HEK293 (cell line): ENCODE results near the gene C16orf46.

ENCODE experiments used
- CTCF ChIP-seq: fragments of 450-650 bp; formaldehyde crosslinking; IDR thresholded peaks from 2 replicates; pipeline ENCODE4 v1.5.1; 2016; ENCODE audit warnings: missing biosample characterization, missing genetic modification characterization
- KLF16 ChIP-seq: fragments of 450-650 bp; formaldehyde crosslinking; IDR thresholded peaks from 2 replicates; pipeline ENCODE4 v1.5.1; 2017; ENCODE audit warnings: missing biosample characterization, missing genetic modification characterization
- KLF9 ChIP-seq: fragments of 450-650 bp; formaldehyde crosslinking; IDR thresholded peaks from 2 replicates; pipeline ENCODE4 v1.5.1; 2016; ENCODE audit warnings: missing biosample characterization, missing genetic modification characterization, low read depth
- ZBTB17 ChIP-seq: fragments of 450-650 bp; formaldehyde crosslinking; IDR thresholded peaks from 2 replicates; pipeline ENCODE4 v1.5.1; 2016; ENCODE audit warnings: missing biosample characterization, missing genetic modification characterization
- ZFP37 ChIP-seq: fragments of 450-650 bp; formaldehyde crosslinking; IDR thresholded peaks from 2 replicates; pipeline ENCODE4 v1.5.1; 2016; ENCODE audit warnings: missing biosample characterization, missing genetic modification characterization
- ZNF10 ChIP-seq: fragments of 450-650 bp; formaldehyde crosslinking; IDR thresholded peaks from 2 replicates; pipeline ENCODE4 v1.5.1; 2017; ENCODE audit warnings: missing biosample characterization, missing genetic modification characterization
- ZNF274 ChIP-seq, 2 experiments: fragments of 200-500 bp in 1 of 2; fragments of 450-650 bp in 1 of 2; sonication (Bioruptor generic) in 1 of 2; formaldehyde crosslinking in 1 of 2; IDR thresholded peaks; 2 replicates each; pipeline versions ENCODE4 v1.5.1 to v1.6.1; 2014 to 2016; ENCODE audit warnings: borderline replicate concordance in 1 of 2, inconsistent platforms in 1 of 2, low read length in 1 of 2, missing biosample characterization in 1 of 2, missing genetic modification characterization in 1 of 2
- ZNF488 ChIP-seq: fragments of 450-650 bp; formaldehyde crosslinking; IDR thresholded peaks from 2 replicates; pipeline ENCODE4 v1.5.1; 2016; ENCODE audit warnings: missing biosample characterization, missing genetic modification characterization
- ZXDB ChIP-seq: fragments of 450-650 bp; formaldehyde crosslinking; IDR thresholded peaks from 2 replicates; pipeline ENCODE4 v1.5.1; 2016; ENCODE audit warnings: missing biosample characterization, missing genetic modification characterization
- TF ChIP-seq, protein P1 (sequence below): fragments of 450-650 bp; formaldehyde crosslinking; IDR thresholded peaks from 2 replicates; pipeline ENCODE4 v1.5.1; 2017; ENCODE audit warnings: missing biosample characterization, missing genetic modification characterization
- TF ChIP-seq, protein P2 (sequence below): fragments of 450-650 bp; IDR thresholded peaks from 2 replicates; pipeline ENCODE4 v1.5.1; 2018; ENCODE audit warnings: missing biosample characterization, missing genetic modification characterization

GRCh38 chr16:81094771-81095251, 17.8 kb upstream of the C16orf46 start:
- TF ChIP-seq CTCF (no peak), ZNF274 (IDR thresholded peaks at IDR 0.05; ENCODE audit: low read length) (no peak), ZNF274 (tag by site-specific recombination; IDR thresholded peaks at IDR 0.05; ENCODE audit: borderline replicate concordance) (no peak), ZFP37 (tag by site-specific recombination) (no peak), ZNF488 (tag by site-specific recombination) (no peak), KLF9 (tag by site-specific recombination) (no peak), ZXDB (tag by site-specific recombination) (no peak), ZNF10 (tag by site-specific recombination) (no peak), ZBTB17 (tag by site-specific recombination) (no peak), KLF16 (tag by site-specific recombination) (no peak)
- TF ChIP-seq, protein P1, sequence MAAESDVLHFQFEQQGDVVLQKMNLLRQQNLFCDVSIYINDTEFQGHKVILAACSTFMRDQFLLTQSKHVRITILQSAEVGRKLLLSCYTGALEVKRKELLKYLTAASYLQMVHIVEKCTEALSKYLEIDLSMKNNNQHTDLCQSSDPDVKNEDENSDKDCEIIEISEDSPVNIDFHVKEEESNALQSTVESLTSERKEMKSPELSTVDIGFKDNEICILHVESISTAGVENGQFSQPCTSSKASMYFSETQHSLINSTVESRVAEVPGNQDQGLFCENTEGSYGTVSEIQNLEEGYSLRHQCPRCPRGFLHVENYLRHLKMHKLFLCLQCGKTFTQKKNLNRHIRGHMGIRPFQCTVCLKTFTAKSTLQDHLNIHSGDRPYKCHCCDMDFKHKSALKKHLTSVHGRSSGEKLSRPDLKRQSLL = no peak
- TF ChIP-seq, protein P2, sequence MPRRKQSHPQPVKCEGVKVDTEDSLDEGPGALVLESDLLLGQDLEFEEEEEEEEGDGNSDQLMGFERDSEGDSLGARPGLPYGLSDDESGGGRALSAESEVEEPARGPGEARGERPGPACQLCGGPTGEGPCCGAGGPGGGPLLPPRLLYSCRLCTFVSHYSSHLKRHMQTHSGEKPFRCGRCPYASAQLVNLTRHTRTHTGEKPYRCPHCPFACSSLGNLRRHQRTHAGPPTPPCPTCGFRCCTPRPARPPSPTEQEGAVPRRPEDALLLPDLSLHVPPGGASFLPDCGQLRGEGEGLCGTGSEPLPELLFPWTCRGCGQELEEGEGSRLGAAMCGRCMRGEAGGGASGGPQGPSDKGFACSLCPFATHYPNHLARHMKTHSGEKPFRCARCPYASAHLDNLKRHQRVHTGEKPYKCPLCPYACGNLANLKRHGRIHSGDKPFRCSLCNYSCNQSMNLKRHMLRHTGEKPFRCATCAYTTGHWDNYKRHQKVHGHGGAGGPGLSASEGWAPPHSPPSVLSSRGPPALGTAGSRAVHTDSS (tag by site-specific recombination) = no peak
